GM23338 (cell line): Measurements from ENCODE around the gene TMIGD3. TPM values are rescaled to one million over a fixed set of nuclear protein-coding genes. Genes with fewer than 3 reads are reported as not detected.

Experiments
- ATAC-seq: fragments of 200-7000 bp; cut with Tn5 transposase; 3 replicates; pipeline ENCODE4 v1.9.1; 2020
- DNase-seq: peaks from one replicate; pipeline ENCODE4 v3.0.0-alpha.2; 2015; ENCODE audit warnings: low spot score
- H2AFZ ChIP-seq: fragments of 200-600 bp; sonication (generic); 2 replicates; pipeline ENCODE4 v1.8.0; 2016; ENCODE audit warnings: antibody characterized with exemption, mild to moderate bottlenecking, moderate library complexity
- H3F3A ChIP-seq: fragments of 200-600 bp; sonication (generic); replicated peaks from 2 replicates; pipeline ENCODE4 v1.8.0; 2017; ENCODE audit warnings: antibody characterized with exemption, mixed run types, low read depth
- H3K27ac ChIP-seq: fragments of 200-600 bp; sonication (generic); 2 replicates; pipeline ENCODE4 v1.6.1; 2016; ENCODE audit warnings: low read depth
- H3K27me3 ChIP-seq: fragments of 200-600 bp; sonication (generic); 2 replicates; pipeline ENCODE4 v1.8.0; 2016; ENCODE audit warnings: mild to moderate bottlenecking, mixed run types, moderate library complexity; ENCODE audit not compliant: insufficient read depth
- H3K36me3 ChIP-seq: fragments of 200-600 bp; sonication (generic); 2 replicates; pipeline ENCODE4 v1.8.0; 2016; ENCODE audit warnings: mild to moderate bottlenecking; ENCODE audit not compliant: insufficient read depth
- H3K4me1 ChIP-seq: fragments of 200-600 bp; sonication (generic); 2 replicates; pipeline ENCODE4 v1.8.0; 2016; ENCODE audit warnings: mild to moderate bottlenecking, moderate library complexity; ENCODE audit not compliant: insufficient read depth
- H3K4me2 ChIP-seq: fragments of 200-600 bp; sonication (generic); 2 replicates; pipeline ENCODE4 v1.7.1; 2017; ENCODE audit warnings: mixed run types
- H3K4me3 ChIP-seq: fragments of 200-600 bp; sonication (generic); 2 replicates; pipeline ENCODE4 v1.6.1; 2016; ENCODE audit warnings: mixed run types
- H3K79me2 ChIP-seq: fragments of 200-600 bp; sonication (generic); replicated peaks from 2 replicates; pipeline ENCODE4 v1.8.0; 2017; ENCODE audit warnings: mild to moderate bottlenecking; ENCODE audit not compliant: insufficient read depth
- H3K9me2 ChIP-seq: fragments of 200-600 bp; sonication (generic); 2 replicates; pipeline ENCODE4 v1.8.0; 2017; ENCODE audit not compliant: insufficient read depth
- H4K20me1 ChIP-seq: fragments of 200-600 bp; sonication (generic); replicated peaks from 2 replicates; pipeline ENCODE4 v1.8.0; 2017; ENCODE audit warnings: mild to moderate bottlenecking; ENCODE audit not compliant: insufficient read depth
- H3K27ac Mint-ChIP-seq: 2 replicates; pipeline ENCODE4 v1.8.0; 2020; ENCODE audit warnings: inconsistent platforms, mild to moderate bottlenecking, moderate library complexity, mixed read lengths
- H3K27me3 Mint-ChIP-seq: 3 replicates; pipeline ENCODE4 v1.8.0; 2022; ENCODE audit warnings: low read depth, mild to moderate bottlenecking, moderate library complexity, mixed read lengths, inconsistent platforms; ENCODE audit not compliant: insufficient read depth, poor library complexity
- H3K36me3 Mint-ChIP-seq: 3 replicates; pipeline ENCODE4 v1.8.0; 2021; ENCODE audit warnings: low read depth, mild to moderate bottlenecking, inconsistent platforms, moderate library complexity, mixed read lengths
- H3K4me1 Mint-ChIP-seq: 3 replicates; pipeline ENCODE4 v1.8.0; 2020; ENCODE audit warnings: mild to moderate bottlenecking, inconsistent platforms, mixed read lengths
- H3K4me3 Mint-ChIP-seq: 3 replicates; pipeline ENCODE4 v1.8.0; 2021; ENCODE audit warnings: moderate library complexity, mild to moderate bottlenecking, inconsistent platforms, mixed read lengths
- H3K9me3 Mint-ChIP-seq: 3 replicates; pipeline ENCODE4 v1.8.0; 2020; ENCODE audit warnings: moderate library complexity, mild to moderate bottlenecking, inconsistent platforms, mixed read lengths
- CREB1 ChIP-seq: fragments of 250-450 bp; sonication (Bioruptor Pico); IDR thresholded peaks from 2 replicates; pipeline ENCODE4 v1.5.0; 2020; ENCODE audit warnings: low read depth, mild to moderate bottlenecking, moderate library complexity
- EZH2 ChIP-seq: fragments of 200-600 bp; sonication (generic); IDR thresholded peaks from one replicate; pipeline ENCODE4 v1.8.0; 2017; ENCODE audit warnings: antibody characterized with exemption, mild to moderate bottlenecking, low read depth; ENCODE audit not compliant: unreplicated experiment
- EZH2phosphoT487 ChIP-seq: fragments of 200-600 bp; sonication (generic); IDR thresholded peaks from one replicate; pipeline ENCODE4 v1.8.1; 2018; ENCODE audit warnings: antibody characterized with exemption; ENCODE audit not compliant: unreplicated experiment
- JUNB ChIP-seq: IDR thresholded peaks from one replicate; pipeline ENCODE4 v1.6.1; 2016; ENCODE audit warnings: antibody characterized with exemption; ENCODE audit not compliant: unreplicated experiment
- STAT1 ChIP-seq: IDR thresholded peaks from one replicate; pipeline ENCODE4 v1.6.1; 2016; ENCODE audit warnings: antibody characterized with exemption; ENCODE audit not compliant: unreplicated experiment
- ZNF331 ChIP-seq: fragments of 250-450 bp; sonication (Bioruptor Pico); IDR thresholded peaks from 2 replicates; pipeline ENCODE4 v1.5.0; 2020; ENCODE audit warnings: low read depth, mild to moderate bottlenecking, moderate library complexity
- polyA plus RNA-seq: library from polyadenylated mRNA; unstranded; fragments of >200 nt; fragmentation: Nextera tagmentation; extraction: Ambion mirVana; gene quantifications from 2 replicates; pipeline ENCODE4 v1.2.1, GENCODE V29; 2016
- total RNA-seq: library from RNA; depleted of rRNA; stranded (reverse); fragments of >200 nt; shearing (Covaris generic); gene quantifications from 2 replicates; pipeline ENCODE4 v1.2.3, GENCODE V29; 2014
- TF ChIP-seq, protein P1 (sequence below), 2 experiments: fragments of 200-600 bp in 1 of 2; sonication (generic) in 1 of 2; conservative IDR thresholded peaks; 2 replicates each; pipeline versions ENCODE4 v1.5.1 to v1.6.1; 2016 to 2017; ENCODE audit warnings: antibody characterized with exemption in 2 of 2, low read depth in 2 of 2, mild to moderate bottlenecking in 2 of 2, moderate library complexity in 1 of 2
- TF ChIP-seq, protein P2 (sequence below): fragments of 250-450 bp; sonication (Bioruptor Pico); IDR thresholded peaks from 2 replicates; pipeline ENCODE4 v1.5.0; 2020; ENCODE audit warnings: mild to moderate bottlenecking, moderate library complexity
- TF ChIP-seq, protein P3 (sequence below): IDR thresholded peaks from one replicate; pipeline ENCODE4 v1.6.1; 2018; ENCODE audit warnings: antibody characterized with exemption; ENCODE audit not compliant: unreplicated experiment

TMIGD3 gene
- total and polyA plus RNA-seq, 2 experiments from 2014 or later: not detected

DNA sequence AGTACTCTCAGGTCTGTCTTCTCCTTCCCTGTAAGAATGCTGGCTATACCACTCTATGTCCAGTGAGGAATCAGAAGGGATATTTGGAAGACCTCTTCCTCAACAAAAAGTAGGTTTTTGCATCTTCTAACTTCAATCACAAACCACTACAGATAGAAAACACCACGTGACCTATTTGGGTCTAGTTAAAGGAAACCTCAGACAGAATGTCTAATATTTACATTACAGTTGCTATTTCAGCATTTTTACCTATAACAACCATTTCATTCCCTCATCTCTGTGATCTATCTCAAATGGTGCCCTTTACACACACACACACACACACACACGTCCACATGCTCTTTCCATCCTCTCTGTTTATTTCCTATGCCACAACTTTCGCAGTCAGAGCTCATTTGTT lies 7.9 kb upstream of the TMIGD3 start:
- Histone ChIP-seq H3K4me2 (no peak overlapping the region), H3K9me2 (no peaks in the 10 kb centered on the region), H3K4me3 (no peak overlapping the region), H2AFZ (no peak overlapping the region), H3K4me1 (peaks cover 14% of the 10 kb centered on the region), H4K20me1 (no peaks in the 10 kb centered on the region), H3K79me2 (no peaks in the 10 kb centered on the region), H3K36me3 (no peaks in the 10 kb centered on the region), H3K27me3 (peaks cover 11% of the 10 kb centered on the region; the same call in 1 of the 2 replicates), H3K27ac (no peak overlapping the region), H3F3A (no peaks in the 10 kb centered on the region; the same call in 1 of the 2 replicates)
- TF ChIP-seq EZH2: no peak
- peaks cover 11% of the 10 kb centered on the region for H3K27me3 Mint-ChIP-seq
- H3K9me3 Mint-ChIP-seq: no peaks in the 10 kb centered on the region
- H3K4me3 Mint-ChIP-seq: no peak overlapping the region
- DNase-seq (no peak), ATAC-seq (no peak)
- no peaks in the 10 kb centered on the region for H3K36me3 Mint-ChIP-seq
- H3K27ac Mint-ChIP-seq: no peak overlapping the region
- peaks cover 12% of the 10 kb centered on the region for H3K4me1 Mint-ChIP-seq

DNA sequence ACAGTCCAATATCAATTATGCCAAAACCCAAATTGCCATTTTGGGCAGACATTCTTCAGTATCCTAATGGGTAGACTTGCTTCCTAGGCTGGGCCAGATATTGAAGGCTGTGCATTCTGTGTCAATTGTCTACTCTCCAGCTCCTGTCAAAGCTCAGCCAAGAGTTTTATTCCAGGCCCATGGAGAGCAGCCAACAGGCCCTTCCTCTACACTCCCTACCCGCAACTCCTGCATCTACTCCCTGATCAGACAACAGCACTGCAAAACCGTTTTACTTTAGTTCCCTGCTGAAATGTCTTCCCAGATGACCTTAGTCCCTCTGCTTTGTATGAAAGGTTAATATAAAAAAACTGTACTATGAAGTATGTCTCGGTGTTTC lies 6.6 kb upstream of the TMIGD3 start:
- Histone ChIP-seq H3K79me2 (no peaks in the 10 kb centered on the region), H3K27ac (no peak overlapping the region), H3K36me3 (no peaks in the 10 kb centered on the region), H3K27me3 (peaks cover 5% of the 10 kb centered on the region; the same call in 1 of the 2 replicates), H2AFZ (no peak overlapping the region), H3K9me2 (0 out of 2 replicates have a peak, but pooled peaks cover 5% of the 10 kb centered on the region), H3K4me1 (peaks cover 12% of the 10 kb centered on the region), H4K20me1 (no peaks in the 10 kb centered on the region), H3K4me3 (no peak overlapping the region), H3F3A (no peaks in the 10 kb centered on the region; the same call in 1 of the 2 replicates), H3K4me2 (no peak overlapping the region)
- ATAC-seq (no peak), DNase-seq (no peak)
- Mint-ChIP-seq H3K27me3 (peaks cover 9% of the 10 kb centered on the region), H3K9me3 (no peaks in the 10 kb centered on the region), H3K4me1 (peaks cover 8% of the 10 kb centered on the region), H3K27ac (no peak overlapping the region), H3K36me3 (no peaks in the 10 kb centered on the region), H3K4me3 (no peak overlapping the region)
- TF ChIP-seq, protein P1, sequence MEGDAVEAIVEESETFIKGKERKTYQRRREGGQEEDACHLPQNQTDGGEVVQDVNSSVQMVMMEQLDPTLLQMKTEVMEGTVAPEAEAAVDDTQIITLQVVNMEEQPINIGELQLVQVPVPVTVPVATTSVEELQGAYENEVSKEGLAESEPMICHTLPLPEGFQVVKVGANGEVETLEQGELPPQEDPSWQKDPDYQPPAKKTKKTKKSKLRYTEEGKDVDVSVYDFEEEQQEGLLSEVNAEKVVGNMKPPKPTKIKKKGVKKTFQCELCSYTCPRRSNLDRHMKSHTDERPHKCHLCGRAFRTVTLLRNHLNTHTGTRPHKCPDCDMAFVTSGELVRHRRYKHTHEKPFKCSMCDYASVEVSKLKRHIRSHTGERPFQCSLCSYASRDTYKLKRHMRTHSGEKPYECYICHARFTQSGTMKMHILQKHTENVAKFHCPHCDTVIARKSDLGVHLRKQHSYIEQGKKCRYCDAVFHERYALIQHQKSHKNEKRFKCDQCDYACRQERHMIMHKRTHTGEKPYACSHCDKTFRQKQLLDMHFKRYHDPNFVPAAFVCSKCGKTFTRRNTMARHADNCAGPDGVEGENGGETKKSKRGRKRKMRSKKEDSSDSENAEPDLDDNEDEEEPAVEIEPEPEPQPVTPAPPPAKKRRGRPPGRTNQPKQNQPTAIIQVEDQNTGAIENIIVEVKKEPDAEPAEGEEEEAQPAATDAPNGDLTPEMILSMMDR (conservative IDR thresholded peaks at IDR 0.05; ENCODE audit: low read depth in 2 of 2): no peak
- TF ChIP-seq JUNB: no peak
- TF ChIP-seq ZNF331 (CRISPR knock-in tag): no peak
- TF ChIP-seq, protein P2, sequence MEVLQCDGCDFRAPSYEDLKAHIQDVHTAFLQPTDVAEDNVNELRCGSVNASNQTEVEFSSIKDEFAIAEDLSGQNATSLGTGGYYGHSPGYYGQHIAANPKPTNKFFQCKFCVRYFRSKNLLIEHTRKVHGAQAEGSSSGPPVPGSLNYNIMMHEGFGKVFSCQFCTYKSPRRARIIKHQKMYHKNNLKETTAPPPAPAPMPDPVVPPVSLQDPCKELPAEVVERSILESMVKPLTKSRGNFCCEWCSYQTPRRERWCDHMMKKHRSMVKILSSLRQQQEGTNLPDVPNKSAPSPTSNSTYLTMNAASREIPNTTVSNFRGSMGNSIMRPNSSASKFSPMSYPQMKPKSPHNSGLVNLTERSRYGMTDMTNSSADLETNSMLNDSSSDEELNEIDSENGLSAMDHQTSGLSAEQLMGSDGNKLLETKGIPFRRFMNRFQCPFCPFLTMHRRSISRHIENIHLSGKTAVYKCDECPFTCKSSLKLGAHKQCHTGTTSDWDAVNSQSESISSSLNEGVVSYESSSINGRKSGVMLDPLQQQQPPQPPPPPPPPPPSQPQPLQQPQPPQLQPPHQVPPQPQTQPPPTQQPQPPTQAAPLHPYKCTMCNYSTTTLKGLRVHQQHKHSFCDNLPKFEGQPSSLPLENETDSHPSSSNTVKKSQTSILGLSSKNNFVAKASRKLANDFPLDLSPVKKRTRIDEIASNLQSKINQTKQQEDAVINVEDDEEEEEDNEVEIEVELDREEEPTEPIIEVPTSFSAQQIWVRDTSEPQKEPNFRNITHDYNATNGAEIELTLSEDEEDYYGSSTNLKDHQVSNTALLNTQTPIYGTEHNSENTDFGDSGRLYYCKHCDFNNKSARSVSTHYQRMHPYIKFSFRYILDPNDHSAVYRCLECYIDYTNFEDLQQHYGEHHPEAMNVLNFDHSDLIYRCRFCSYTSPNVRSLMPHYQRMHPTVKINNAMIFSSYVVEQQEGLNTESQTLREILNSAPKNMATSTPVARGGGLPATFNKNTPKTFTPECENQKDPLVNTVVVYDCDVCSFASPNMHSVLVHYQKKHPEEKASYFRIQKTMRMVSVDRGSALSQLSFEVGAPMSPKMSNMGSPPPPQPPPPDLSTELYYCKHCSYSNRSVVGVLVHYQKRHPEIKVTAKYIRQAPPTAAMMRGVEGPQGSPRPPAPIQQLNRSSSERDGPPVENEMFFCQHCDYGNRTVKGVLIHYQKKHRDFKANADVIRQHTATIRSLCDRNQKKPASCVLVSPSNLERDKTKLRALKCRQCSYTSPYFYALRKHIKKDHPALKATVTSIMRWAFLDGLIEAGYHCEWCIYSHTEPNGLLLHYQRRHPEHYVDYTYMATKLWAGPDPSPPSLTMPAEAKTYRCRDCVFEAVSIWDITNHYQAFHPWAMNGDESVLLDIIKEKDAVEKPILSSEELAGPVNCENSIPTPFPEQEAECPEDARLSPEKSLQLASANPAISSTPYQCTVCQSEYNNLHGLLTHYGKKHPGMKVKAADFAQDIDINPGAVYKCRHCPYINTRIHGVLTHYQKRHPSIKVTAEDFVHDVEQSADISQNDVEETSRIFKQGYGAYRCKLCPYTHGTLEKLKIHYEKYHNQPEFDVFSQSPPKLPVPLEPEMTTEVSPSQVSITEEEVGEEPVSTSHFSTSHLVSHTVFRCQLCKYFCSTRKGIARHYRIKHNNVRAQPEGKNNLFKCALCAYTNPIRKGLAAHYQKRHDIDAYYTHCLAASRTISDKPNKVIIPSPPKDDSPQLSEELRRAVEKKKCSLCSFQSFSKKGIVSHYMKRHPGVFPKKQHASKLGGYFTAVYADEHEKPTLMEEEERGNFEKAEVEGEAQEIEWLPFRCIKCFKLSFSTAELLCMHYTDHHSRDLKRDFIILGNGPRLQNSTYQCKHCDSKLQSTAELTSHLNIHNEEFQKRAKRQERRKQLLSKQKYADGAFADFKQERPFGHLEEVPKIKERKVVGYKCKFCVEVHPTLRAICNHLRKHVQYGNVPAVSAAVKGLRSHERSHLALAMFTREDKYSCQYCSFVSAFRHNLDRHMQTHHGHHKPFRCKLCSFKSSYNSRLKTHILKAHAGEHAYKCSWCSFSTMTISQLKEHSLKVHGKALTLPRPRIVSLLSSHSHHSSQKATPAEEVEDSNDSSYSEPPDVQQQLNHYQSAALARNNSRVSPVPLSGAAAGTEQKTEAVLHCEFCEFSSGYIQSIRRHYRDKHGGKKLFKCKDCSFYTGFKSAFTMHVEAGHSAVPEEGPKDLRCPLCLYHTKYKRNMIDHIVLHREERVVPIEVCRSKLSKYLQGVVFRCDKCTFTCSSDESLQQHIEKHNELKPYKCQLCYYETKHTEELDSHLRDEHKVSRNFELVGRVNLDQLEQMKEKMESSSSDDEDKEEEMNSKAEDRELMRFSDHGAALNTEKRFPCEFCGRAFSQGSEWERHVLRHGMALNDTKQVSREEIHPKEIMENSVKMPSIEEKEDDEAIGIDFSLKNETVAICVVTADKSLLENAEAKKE: no peak
- no peak for TF ChIP-seq EZH2
- TF ChIP-seq EZH2phosphoT487: no peak
- TF ChIP-seq, protein P3, sequence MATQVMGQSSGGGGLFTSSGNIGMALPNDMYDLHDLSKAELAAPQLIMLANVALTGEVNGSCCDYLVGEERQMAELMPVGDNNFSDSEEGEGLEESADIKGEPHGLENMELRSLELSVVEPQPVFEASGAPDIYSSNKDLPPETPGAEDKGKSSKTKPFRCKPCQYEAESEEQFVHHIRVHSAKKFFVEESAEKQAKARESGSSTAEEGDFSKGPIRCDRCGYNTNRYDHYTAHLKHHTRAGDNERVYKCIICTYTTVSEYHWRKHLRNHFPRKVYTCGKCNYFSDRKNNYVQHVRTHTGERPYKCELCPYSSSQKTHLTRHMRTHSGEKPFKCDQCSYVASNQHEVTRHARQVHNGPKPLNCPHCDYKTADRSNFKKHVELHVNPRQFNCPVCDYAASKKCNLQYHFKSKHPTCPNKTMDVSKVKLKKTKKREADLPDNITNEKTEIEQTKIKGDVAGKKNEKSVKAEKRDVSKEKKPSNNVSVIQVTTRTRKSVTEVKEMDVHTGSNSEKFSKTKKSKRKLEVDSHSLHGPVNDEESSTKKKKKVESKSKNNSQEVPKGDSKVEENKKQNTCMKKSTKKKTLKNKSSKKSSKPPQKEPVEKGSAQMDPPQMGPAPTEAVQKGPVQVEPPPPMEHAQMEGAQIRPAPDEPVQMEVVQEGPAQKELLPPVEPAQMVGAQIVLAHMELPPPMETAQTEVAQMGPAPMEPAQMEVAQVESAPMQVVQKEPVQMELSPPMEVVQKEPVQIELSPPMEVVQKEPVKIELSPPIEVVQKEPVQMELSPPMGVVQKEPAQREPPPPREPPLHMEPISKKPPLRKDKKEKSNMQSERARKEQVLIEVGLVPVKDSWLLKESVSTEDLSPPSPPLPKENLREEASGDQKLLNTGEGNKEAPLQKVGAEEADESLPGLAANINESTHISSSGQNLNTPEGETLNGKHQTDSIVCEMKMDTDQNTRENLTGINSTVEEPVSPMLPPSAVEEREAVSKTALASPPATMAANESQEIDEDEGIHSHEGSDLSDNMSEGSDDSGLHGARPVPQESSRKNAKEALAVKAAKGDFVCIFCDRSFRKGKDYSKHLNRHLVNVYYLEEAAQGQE: no peak
- no peak for TF ChIP-seq CREB1
- TF ChIP-seq STAT1: no peak
